H1 (cell line): ENCODE results near the gene CORO7. TPM values are rescaled to one million over a fixed set of nuclear protein-coding genes. Genes with fewer than 3 reads are reported as not detected.

Experiments used
- RNF2 ChIP-seq: fragments of 200-900, 300-1000 bp; sonication (generic); IDR thresholded peaks from 2 replicates; pipeline ENCODE4 v1.7.1; 2016; ENCODE audit warnings: borderline replicate concordance, low read depth, mild to moderate bottlenecking, antibody characterized with exemption, low read length; ENCODE audit not compliant: poor library complexity, severe bottlenecking; ENCODE audit errors: missing control alignments
- polyA plus RNA-seq, 7 experiments: library from polyadenylated mRNA; depleted of rRNA in 3 of 7; stranded (reverse) in 5 of 7; unstranded in 2 of 7; fragments of >200 nt in 5 of 7; fragments of 200-250 nt in 2 of 7; gene quantifications; 1 replicate in 5 of 7; 2 replicates in 1 of 7; 4 replicates in 1 of 7; pipeline versions ENCODE4 v1.2.1 to v1.2.3, GENCODE V29; 2011 to 2013; ENCODE audit warnings: missing spikeins in 2 of 7, mixed read lengths in 2 of 7
- total RNA-seq: library from RNA; stranded (reverse); fragmentation: NEBNext Ultra II Directional; extraction: Animal tissue kit (Norgen Biotek cat#: 25700); gene quantifications from 2 replicates; pipeline ENCODE4 v1.2.1, GENCODE V29; 2021

CORO7 gene
- total and polyA plus RNA-seq, 2 of the 8 experiments (the other 6 are each of a cell fraction or from before 2014, with no cell fraction given) = 25.2 to 29.8 TPM

- TF ChIP-seq RNF2 = no peak
Observed at GRCh38 chr16:4381935-4382794, 34.2 kb downstream of the CORO7 start (continued).
